GM12878 (cell line): ENCODE data around the gene CAMK1. TPM values are rescaled to one million over a fixed set of nuclear protein-coding genes. Genes with fewer than 3 reads are reported as not detected.

ENCODE experiments used
- ATAC-seq: fragments of 200-7000 bp; cut with Tn5 transposase; 3 replicates; pipeline ENCODE4 v1.9.1; 2020; ENCODE audit warnings: mild to moderate bottlenecking, moderate library complexity
- BruUV-seq: library from RNA; stranded (reverse); fragments of 400-500 nt; replicated peaks from 2 replicates; lab custom pipeline; 2021; lab: Mats Ljungman, UMichigan
- CTCF ChIA-PET: fragments of 300-600 bp; sonication (Branson Sonifier 250); formaldehyde crosslinking; extraction: SDS; loops from one replicate; lab custom pipeline; 2021; ENCODE audit warnings: inconsistent platforms; lab: Yijun Ruan, JAX
- POLR2A ChIA-PET: fragments of 350-600 bp; formaldehyde crosslinking; extraction: SDS; loops from one replicate; lab custom pipeline; 2021; ENCODE audit warnings: inconsistent platforms; lab: Charles Lee
- RAD21 ChIA-PET: fragments of 300-600 bp; sonication (Branson Sonifier 250); formaldehyde crosslinking; loops from one replicate; lab custom pipeline; 2023; ENCODE audit warnings: antibody characterized with exemption; ENCODE audit not compliant: unreplicated experiment; lab: Charles Lee
- SMC1A ChIA-PET: fragments of 300-600 bp; sonication (Branson Sonifier 250); formaldehyde crosslinking; loops from one replicate; lab custom pipeline; 2023; ENCODE audit not compliant: unreplicated experiment, uncharacterized antibody; lab: Charles Lee
- DNase-seq: peaks from one replicate; pipeline ENCODE4 v3.0.0-alpha.2; 2011; ENCODE audit warnings: low read depth, low spot score
- FAIRE-seq: peaks from 3 replicates; lab custom pipeline; 2011; peaks lifted over from hg19 to GRCh38; lab: Jason Lieb, UNC
- H2AFZ ChIP-seq: 2 replicates; pipeline ENCODE4 v1.6.0; 2011; ENCODE audit warnings: low read depth, low read length, control low read depth; ENCODE audit not compliant: control insufficient read depth
- H3K27ac ChIP-seq: 2 replicates; pipeline ENCODE4 v1.5.1; 2011; ENCODE audit warnings: control low read depth; ENCODE audit not compliant: control insufficient read depth, insufficient read depth
- H3K27me3 ChIP-seq, 2 experiments: replicated peaks in 1 of 2; 2 replicates each; pipeline versions ENCODE4 v1.6.0 to v1.6.1; 2011; ENCODE audit warnings: low read length in 1 of 2; ENCODE audit not compliant: control insufficient read depth in 2 of 2, insufficient read depth in 2 of 2
- H3K36me3 ChIP-seq, 2 experiments: 2 replicates each; pipeline ENCODE4 v1.5.1; 2011; ENCODE audit warnings: low read length in 1 of 2; ENCODE audit not compliant: control insufficient read depth in 2 of 2, insufficient read depth in 2 of 2
- H3K4me1 ChIP-seq: 2 replicates; pipeline ENCODE4 v1.6.1; 2011; ENCODE audit warnings: mild to moderate bottlenecking, low read length, moderate library complexity, mixed read lengths; ENCODE audit not compliant: control insufficient read depth, insufficient read depth
- H3K4me2 ChIP-seq: 2 replicates; pipeline ENCODE4 v1.6.0; 2011; ENCODE audit warnings: control low read depth; ENCODE audit not compliant: control insufficient read depth, insufficient read depth
- H3K4me3 ChIP-seq: fragments of 200-600 bp; sonication (generic); 2 replicates; pipeline ENCODE4 v1.5.1; 2016
- H3K79me2 ChIP-seq: 2 replicates; pipeline ENCODE4 v1.6.0; 2011; ENCODE audit warnings: low read length; ENCODE audit not compliant: control insufficient read depth, insufficient read depth
- H3K9ac ChIP-seq: 2 replicates; pipeline ENCODE4 v1.8.0; 2011; ENCODE audit warnings: low read length, control low read depth, mixed read lengths; ENCODE audit not compliant: control insufficient read depth, insufficient read depth
- H3K9me3 ChIP-seq: replicated peaks from 3 replicates; pipeline ENCODE4 v1.5.1; 2011; ENCODE audit warnings: mild to moderate bottlenecking, low read length; ENCODE audit not compliant: control insufficient read depth, insufficient read depth
- H4K20me1 ChIP-seq: 2 replicates; pipeline ENCODE4 v1.6.0; 2011; ENCODE audit not compliant: control insufficient read depth, insufficient read depth
- CTCF ChIP-seq, 3 experiments: IDR thresholded peaks in 2 of 3; conservative IDR thresholded peaks in 1 of 3; 2 replicates each; pipeline ENCODE4 v1.5.1; 2011; ENCODE audit warnings: low read depth in 3 of 3, low read length in 3 of 3, mild to moderate bottlenecking in 3 of 3, control low read depth in 2 of 3, moderate library complexity in 2 of 3, inconsistent platforms in 1 of 3, mixed read lengths in 1 of 3; ENCODE audit not compliant: control insufficient read depth in 2 of 3, insufficient read depth in 1 of 3; ENCODE audit errors: extremely low read depth in 1 of 3
- DPF2 ChIP-seq: fragments of 450-650 bp; IDR thresholded peaks from 2 replicates; pipeline ENCODE4 v1.6.1; 2017; ENCODE audit warnings: mild to moderate bottlenecking
- E2F4 ChIP-seq: IDR thresholded peaks from 2 replicates; pipeline ENCODE4 v1.6.1; 2012; ENCODE audit warnings: low read depth, low read length, improper control_type of control experiment
- EP300 ChIP-seq, 2 experiments: fragments of 150-350 bp in 1 of 2; IDR thresholded peaks; 2 replicates each; pipeline ENCODE4 v1.6.1; 2011 to 2012; ENCODE audit warnings: low read depth in 2 of 2, low read length in 2 of 2, borderline replicate concordance in 1 of 2, improper control_type of control experiment in 1 of 2, inconsistent platforms in 1 of 2; ENCODE audit not compliant: control insufficient read depth in 1 of 2
- KAT2A ChIP-seq: conservative IDR thresholded peaks from 2 replicates; pipeline ENCODE4 v1.6.1; 2011; ENCODE audit warnings: low read depth, low read length; ENCODE audit not compliant: control insufficient read depth
- MEF2A ChIP-seq: IDR thresholded peaks from 2 replicates; pipeline ENCODE4 v1.6.1; 2011; ENCODE audit warnings: low read depth, mild to moderate bottlenecking, low read length, moderate library complexity; ENCODE audit not compliant: insufficient read depth
- NBN ChIP-seq: fragments of 450-650 bp; IDR thresholded peaks from 2 replicates; pipeline ENCODE4 v1.6.1; 2016
- POLR2AphosphoS5 ChIP-seq: IDR thresholded peaks from 2 replicates; pipeline ENCODE4 v1.6.1; 2011; ENCODE audit warnings: mild to moderate bottlenecking, low read length, inconsistent platforms
- SREBF2 ChIP-seq: IDR thresholded peaks from 2 replicates; pipeline ENCODE4 v1.6.1; 2012; ENCODE audit warnings: mild to moderate bottlenecking, low read length
- STAT1 ChIP-seq: fragments of 450-650 bp; conservative IDR thresholded peaks from 2 replicates; pipeline ENCODE4 v1.6.1; 2014; ENCODE audit warnings: antibody characterized with exemption, mild to moderate bottlenecking
- SUZ12 ChIP-seq: fragments of 200-600 bp; sonication (generic); IDR thresholded peaks from one replicate; pipeline ENCODE4 v1.6.1; 2018; ENCODE audit warnings: antibody characterized with exemption, mild to moderate bottlenecking; ENCODE audit not compliant: unreplicated experiment
- TARDBP ChIP-seq: IDR thresholded peaks from 2 replicates; pipeline ENCODE4 v1.6.1; 2016; ENCODE audit warnings: borderline replicate concordance
- TCF3 ChIP-seq: IDR thresholded peaks from 2 replicates; pipeline ENCODE4 v1.6.1; 2012; ENCODE audit warnings: low read depth, mild to moderate bottlenecking, low read length, borderline replicate concordance; ENCODE audit not compliant: insufficient read depth
- WGBS: methylation state at CpG from one replicate; pipeline ENCODE4 v1.1.6; 2016; ENCODE audit warnings: low lambda C conversion rate; ENCODE audit not compliant: insufficient replicate concordance, insufficient coverage; ENCODE audit errors: missing lambda C conversion rate; 5-methylcytosine and 5-hydroxymethylcytosine counted together
- in situ Hi-C: fragments of 300-500 bp; cut with MboI; formaldehyde crosslinking; loops from 9 replicates; pipeline ENCODE4 v1.14.3; 2018; ENCODE audit warnings: mixed read lengths
- intact Hi-C: fragments of 100-400 bp; cut with micrococcal nuclease; formaldehyde crosslinking; loops from one replicate; pipeline ENCODE4 v1.14.2; 2022; ENCODE audit not compliant: unreplicated experiment
- polyA plus RNA-seq, 11 experiments: library from polyadenylated mRNA; depleted of rRNA in 4 of 11; unstranded in 6 of 11; stranded (reverse) in 5 of 11; fragments of >200 nt; fragmentation: Nextera tagmentation in 4 of 11; fragmentation: Illumina TruSeq in 1 of 11; extraction: Ambion mirVana in 4 of 11; extraction: Trizol in 1 of 11; gene quantifications; 1 replicate in 1 of 11; 2 replicates in 10 of 11; pipeline versions ENCODE4 v1.2.1 to v1.2.3, GENCODE V29; 2011 to 2016; ENCODE audit warnings: inconsistent platforms in 2 of 11, missing spikeins in 2 of 11, low read depth in 1 of 11
- total RNA-seq, 4 experiments: library from RNA; depleted of rRNA in 3 of 4; stranded (reverse); fragments of >200 nt in 3 of 4; fragmentation: Illumina TruSeq in 1 of 4; extraction: Trizol in 1 of 4; gene quantifications; 2 replicates each; pipeline versions ENCODE4 v1.2.1 to v1.2.3, GENCODE V29; 2013 to 2021
- TF ChIP-seq, protein P1 (sequence below): fragments of 450-650 bp; IDR thresholded peaks from 2 replicates; pipeline ENCODE4 v1.6.1; 2017; ENCODE audit warnings: mild to moderate bottlenecking
- TF ChIP-seq, protein P2 (sequence below): IDR thresholded peaks from 2 replicates; pipeline ENCODE4 v1.6.1; 2011; ENCODE audit warnings: low read depth, mild to moderate bottlenecking, low read length, moderate library complexity, borderline replicate concordance; ENCODE audit errors: extremely low read depth
- TF ChIP-seq, protein P3 (sequence below): fragments of 450-650 bp; IDR thresholded peaks from 2 replicates; pipeline ENCODE4 v1.6.1; 2014; ENCODE audit warnings: mild to moderate bottlenecking

The CAMK1 gene
- total and polyA plus RNA-seq, 10 of the 15 experiments (the other 5 are each of a cell fraction or from before 2014, with no cell fraction given), result 0.24 to 2.1 (median 0.51) TPM; not detected in 2

- Histone ChIP-seq H3K27me3 (no peaks in the 10 kb centered on the region), H3K4me3 (no peak overlapping the region), H3K27ac (peak overlapping the region; percentile 75; the same call in 1 of the 2 replicates), H2AFZ (no peak overlapping the region), H4K20me1 (no peaks in the 10 kb centered on the region), H3K79me2 (no peaks in the 10 kb centered on the region), H3K9ac (no peak overlapping the region), H3K9me3 (no peaks in the 10 kb centered on the region), H3K4me2 (no peak overlapping the region), H3K36me3 (peaks cover 23 to 35% of the 10 kb centered on the region in 2 experiments), H3K4me1 (peaks cover 13% of the 10 kb centered on the region)
- in situ Hi-C loops (no loop called here), intact Hi-C loops (loop anchor here (5.0 kb wide), 1 partner anchor 76 kb away; the partner anchor contains the start of gene BRPF1)
- DNase-seq (no peak), FAIRE-seq (peak; percentile 27), ATAC-seq (peak; percentile 81)
- WGBS, result 36% methylated on average over 7 of the region's 7 CpGs
- POLR2A ChIA-PET, result interaction anchor here (0.6 to 2.9 kb wide), 5 partner anchors 8 to 76 kb away, joined by 3 to 19 read pairs (median 5); partner anchors contain the start of genes ARPC4 and TADA3
- CTCF ChIA-PET, result interaction anchor here (1.0 to 1.1 kb wide), 2 partner anchors 21 to 36 kb away, joined by 3 read pairs; partner anchors contain the start of gene RPUSD3
- RAD21 ChIA-PET, result interaction anchor here (0.7 to 2.0 kb wide), 7 partner anchors 12 to 163 kb away, joined by 3 to 6 read pairs (median 4); partner anchors contain the start of genes ARPC4 and BRPF1
- SMC1A ChIA-PET, result interaction anchor here (0.7 to 1.2 kb wide), 4 partner anchors 13 to 71 kb away, joined by 3 read pairs; no protein-coding TSS in a partner anchor
- no TSS peak for BruUV-seq
- TF ChIP-seq, protein P1, sequence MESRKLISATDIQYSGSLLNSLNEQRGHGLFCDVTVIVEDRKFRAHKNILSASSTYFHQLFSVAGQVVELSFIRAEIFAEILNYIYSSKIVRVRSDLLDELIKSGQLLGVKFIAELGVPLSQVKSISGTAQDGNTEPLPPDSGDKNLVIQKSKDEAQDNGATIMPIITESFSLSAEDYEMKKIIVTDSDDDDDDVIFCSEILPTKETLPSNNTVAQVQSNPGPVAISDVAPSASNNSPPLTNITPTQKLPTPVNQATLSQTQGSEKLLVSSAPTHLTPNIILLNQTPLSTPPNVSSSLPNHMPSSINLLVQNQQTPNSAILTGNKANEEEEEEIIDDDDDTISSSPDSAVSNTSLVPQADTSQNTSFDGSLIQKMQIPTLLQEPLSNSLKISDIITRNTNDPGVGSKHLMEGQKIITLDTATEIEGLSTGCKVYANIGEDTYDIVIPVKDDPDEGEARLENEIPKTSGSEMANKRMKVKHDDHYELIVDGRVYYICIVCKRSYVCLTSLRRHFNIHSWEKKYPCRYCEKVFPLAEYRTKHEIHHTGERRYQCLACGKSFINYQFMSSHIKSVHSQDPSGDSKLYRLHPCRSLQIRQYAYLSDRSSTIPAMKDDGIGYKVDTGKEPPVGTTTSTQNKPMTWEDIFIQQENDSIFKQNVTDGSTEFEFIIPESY, result no peak
- TF ChIP-seq MEF2A (no peak), EP300 (IDR thresholded peaks at IDR 0.05; ENCODE audit: borderline replicate concordance in 1 of 2, control insufficient read depth in 1 of 2, low read depth in 2 of 2, low read length in 2 of 2) (no peak), CTCF (IDR thresholded peaks at IDR 0.05 in 2 of 3, conservative IDR thresholded peaks at IDR 0.05 in 1 of 3; ENCODE audit: control insufficient read depth in 2 of 3, extremely low read depth in 1 of 3, insufficient read depth in 1 of 3, low read depth in 3 of 3, low read length in 3 of 3) (peak; percentile 7 to 33 (median 11); a peak in 1 of 6 replicates), TCF3 (0 out of 2 replicates have a peak, but pooled peaks have one; percentile 32), E2F4 (no peak), NBN (no peak), STAT1 (no peak), SUZ12 (no peak), TARDBP (no peak), SREBF2 (no peak), POLR2AphosphoS5 (peak; percentile 51; the same call in 1 of the 2 replicates), KAT2A (no peak), DPF2 (no peak)
- TF ChIP-seq, protein P2, sequence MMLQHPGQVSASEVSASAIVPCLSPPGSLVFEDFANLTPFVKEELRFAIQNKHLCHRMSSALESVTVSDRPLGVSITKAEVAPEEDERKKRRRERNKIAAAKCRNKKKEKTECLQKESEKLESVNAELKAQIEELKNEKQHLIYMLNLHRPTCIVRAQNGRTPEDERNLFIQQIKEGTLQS, result no peak
- TF ChIP-seq, protein P3, sequence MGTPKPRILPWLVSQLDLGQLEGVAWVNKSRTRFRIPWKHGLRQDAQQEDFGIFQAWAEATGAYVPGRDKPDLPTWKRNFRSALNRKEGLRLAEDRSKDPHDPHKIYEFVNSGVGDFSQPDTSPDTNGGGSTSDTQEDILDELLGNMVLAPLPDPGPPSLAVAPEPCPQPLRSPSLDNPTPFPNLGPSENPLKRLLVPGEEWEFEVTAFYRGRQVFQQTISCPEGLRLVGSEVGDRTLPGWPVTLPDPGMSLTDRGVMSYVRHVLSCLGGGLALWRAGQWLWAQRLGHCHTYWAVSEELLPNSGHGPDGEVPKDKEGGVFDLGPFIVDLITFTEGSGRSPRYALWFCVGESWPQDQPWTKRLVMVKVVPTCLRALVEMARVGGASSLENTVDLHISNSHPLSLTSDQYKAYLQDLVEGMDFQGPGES, result no peak
Observed at GRCh38 chr3:9808345-9809037, 38.7 kb upstream of the CAMK1 start.
